ENCODE results near the gene MARS1. TPM values are rescaled to one million over a fixed set of nuclear protein-coding genes. Genes with fewer than 3 reads are reported as not detected.

The MARS1 gene
- total RNA-seq (2014; rRNA removed; shearing (Covaris generic)) (247 and 266 TPM in 2 replicates), polyA plus RNA-seq (2016; fragmentation: Nextera tagmentation; extraction: Ambion mirVana) (351 and 389 TPM in 2 replicates)
- long read RNA-seq, transcript MARS-201 (21 exons, 2,905 nt), result major isoform, 111 of 162 reads
- long read RNA-seq, partial matches to known transcripts, result 32 of 162 reads
- long read RNA-seq, other reads (novel, unspliced or antisense), result 19 of 162 reads

- Histone ChIP-seq H3K4me3 (peak within 1 kb of the TSS; percentile 100), H3F3A (replicated peaks; ENCODE audit: low read depth) (peaks cover 39% of the 10 kb centered on the region), H3K27me3 (ENCODE audit: insufficient read depth) (no peaks in the 10 kb centered on the region), H3K79me2 (replicated peaks; ENCODE audit: insufficient read depth) (peaks cover 30% of the 10 kb centered on the region), H2AFZ (no peak within 1 kb of the TSS), H3K4me2 (peak within 1 kb of the TSS; percentile 100), H3K9me2 (ENCODE audit: insufficient read depth) (no peaks in the 10 kb centered on the region), H3K27ac (ENCODE audit: low read depth) (peak within 1 kb of the TSS; percentile 88), H3K36me3 (ENCODE audit: insufficient read depth) (peaks cover 40% of the 10 kb centered on the region), H4K20me1 (replicated peaks; ENCODE audit: insufficient read depth) (peaks cover 34% of the 10 kb centered on the region), H3K4me1 (ENCODE audit: insufficient read depth) (no peaks in the 10 kb centered on the region; the same call in 1 of the 2 replicates)
- Mint-ChIP-seq H3K4me3 (peak within 1 kb of the TSS; percentile 88), H3K27ac (peak within 1 kb of the TSS; percentile 99), H3K36me3 (ENCODE audit: low read depth) (peaks cover 51% of the 10 kb centered on the region), H3K4me1 (peaks cover 17% of the 10 kb centered on the region), H3K27me3 (ENCODE audit: insufficient read depth, low read depth, poor library complexity) (peaks cover 15% of the 10 kb centered on the region), H3K9me3 (no peaks in the 10 kb centered on the region)
- peak; percentile 99 for DNase-seq (ENCODE audit: low spot score)
- 0 out of 2 replicates have a peak, but pooled peaks have one; percentile 40 for TF ChIP-seq CREB1 (CRISPR knock-in tag; IDR thresholded peaks at IDR 0.05; ENCODE audit: low read depth)
- TF ChIP-seq CTCF (conservative IDR thresholded peaks at IDR 0.05; ENCODE audit: low read depth in 2 of 2), result peak; percentile 29 to 37
- no peak for TF ChIP-seq ZNF331 (CRISPR knock-in tag; IDR thresholded peaks at IDR 0.05; ENCODE audit: low read depth)
- TF ChIP-seq EZH2phosphoT487 (IDR thresholded peaks at IDR 0.05; ENCODE audit: unreplicated experiment), result no peak
- TF ChIP-seq ZNF114 (CRISPR knock-in tag; IDR thresholded peaks at IDR 0.05), result no peak
- TF ChIP-seq ETS1 (IDR thresholded peaks at IDR 0.05), result peak; percentile 97
- TF ChIP-seq POLR2AphosphoS5 (IDR thresholded peaks at IDR 0.05; ENCODE audit: low read depth), result peak; percentile 85
- no peak for TF ChIP-seq ZNF462 (CRISPR knock-in tag; IDR thresholded peaks at IDR 0.05)
- TF ChIP-seq STAT1 (IDR thresholded peaks at IDR 0.05; ENCODE audit: unreplicated experiment), result no peak
- no peak for TF ChIP-seq EZH2 (IDR thresholded peaks at IDR 0.05; ENCODE audit: low read depth, unreplicated experiment)
- peak; percentile 96 for ATAC-seq
These were observed at the start of gene MARS1 for GRCh38 chr12:57487597-57488401. Gene MARS1 (plus strand): TSS chr12:57488068. CDS start chr12:57488091, 23 bp downstream.

All from GM23338 (cell line).